ENCODE measurements around the gene CERS4. TPM values are rescaled to one million over a fixed set of nuclear protein-coding genes. Genes with fewer than 3 reads are reported as not detected.
"Not testable (repeated sequence)": the region's sequence is repeated elsewhere in the genome, so short reads cannot be mapped to it uniquely, and the experiment has no call there.

Gene CERS4
- polyA plus RNA-seq, 1 experiment: 7.6 TPM

- peaks cover 10% of the 10 kb centered on the region for H3K27me3 ChIP-seq (ENCODE audit: control insufficient read depth, insufficient read depth, low read length)
- no peak for DNase-seq (ENCODE audit: low read depth)
- no peak for TF ChIP-seq CTCF (IDR thresholded peaks at IDR 0.05; ENCODE audit: insufficient read depth, low read depth, low read length)
- ChIA-PET CTCF (interaction anchor here (1.2 kb wide), 1 partner anchor 269 kb away, joined by 3 read pairs; no protein-coding TSS in a partner anchor), POLR2A (no interaction called here)
- no peak overlapping the region for H3K4me3 ChIP-seq (ENCODE audit: low read depth, low read length)
- H3K36me3 ChIP-seq (ENCODE audit: control insufficient read depth, insufficient read depth, low read length): no peaks in the 10 kb centered on the region
Observed at GRCh38 chr19:8212916-8213315, 3.7 kb downstream of the CERS4 start.

GRCh38 chr19:8213827-8214672 is 4.9 kb downstream of the CERS4 start:
- no peak for TF ChIP-seq CTCF (IDR thresholded peaks at IDR 0.05; ENCODE audit: insufficient read depth, low read depth, low read length)

GRCh38 chr19:8214802-8215201 is 5.6 kb downstream of the CERS4 start:
- no peak for TF ChIP-seq CTCF (IDR thresholded peaks at IDR 0.05; ENCODE audit: insufficient read depth, low read depth, low read length)
- H3K4me3 ChIP-seq (ENCODE audit: low read depth, low read length): no peak overlapping the region
- no peak for DNase-seq (ENCODE audit: low read depth)

More at GRCh38 chr19:8213827-8214672, 4.9 kb downstream of the CERS4 start:
- H3K27me3 ChIP-seq (ENCODE audit: control insufficient read depth, insufficient read depth, low read length): peaks cover 8% of the 10 kb centered on the region
- H3K36me3 ChIP-seq (ENCODE audit: control insufficient read depth, insufficient read depth, low read length): no peaks in the 10 kb centered on the region
- CTCF ChIA-PET: interaction anchor here (1.2 kb wide), 1 partner anchor 270 kb away, joined by 3 read pairs; no protein-coding TSS in a partner anchor
- H3K4me3 ChIP-seq (ENCODE audit: low read depth, low read length): no peak overlapping the region
- POLR2A ChIA-PET: no interaction called here
- no peak for DNase-seq (ENCODE audit: low read depth)

GRCh38 chr19:8215783-8216182 is 6.6 kb downstream of the CERS4 start:
- Histone ChIP-seq H3K27me3 (ENCODE audit: control insufficient read depth, insufficient read depth, low read length) (no peaks in the 10 kb centered on the region), H3K36me3 (ENCODE audit: control insufficient read depth, insufficient read depth, low read length) (no peaks in the 10 kb centered on the region), H3K4me3 (ENCODE audit: low read depth, low read length) (no peak overlapping the region)
- no peak for TF ChIP-seq CTCF (IDR thresholded peaks at IDR 0.05; ENCODE audit: insufficient read depth, low read depth, low read length)
- ChIA-PET CTCF (no interaction called here), POLR2A (no interaction called here)
- no peak for DNase-seq (ENCODE audit: low read depth)

More at GRCh38 chr19:8214802-8215201, 5.6 kb downstream of the CERS4 start:
- Histone ChIP-seq H3K36me3 (ENCODE audit: control insufficient read depth, insufficient read depth, low read length) (no peaks in the 10 kb centered on the region), H3K27me3 (ENCODE audit: control insufficient read depth, insufficient read depth, low read length) (peaks cover 8% of the 10 kb centered on the region)
- CTCF ChIA-PET: no interaction called here
- POLR2A ChIA-PET: no interaction called here

- Histone ChIP-seq H3K4me3 (ENCODE audit: low read depth, low read length) (no peak overlapping the region), H3K36me3 (ENCODE audit: control insufficient read depth, insufficient read depth, low read length) (no peaks in the 10 kb centered on the region), H3K27me3 (ENCODE audit: control insufficient read depth, insufficient read depth, low read length) (no peaks in the 10 kb centered on the region)
- no peak for DNase-seq (ENCODE audit: low read depth)
- TF ChIP-seq CTCF (IDR thresholded peaks at IDR 0.05; ENCODE audit: insufficient read depth, low read depth, low read length): no peak
- ChIA-PET CTCF (no interaction called here), POLR2A (no interaction called here)
Observed at GRCh38 chr19:8216357-8216756, 7.2 kb downstream of the CERS4 start.

- H3K27me3 ChIP-seq (ENCODE audit: control insufficient read depth, insufficient read depth, low read length); POLR2A ChIA-PET; DNase-seq (ENCODE audit: low read depth); H3K36me3 ChIP-seq (ENCODE audit: control insufficient read depth, insufficient read depth, low read length); H3K4me3 ChIP-seq (ENCODE audit: low read depth, low read length); CTCF ChIA-PET: not testable (repeated sequence)
Observed at GRCh38 chr19:8218127-8218526, 9.0 kb downstream of the CERS4 start.
